GM10266 (cell line): ENCODE measurements around the gene GHITM.
A peak's percentile ranks its signal among the peaks of the same experiment; 100 is the strongest.

Source experiments
- DNase-seq: peaks from one replicate; pipeline ENCODE4 v3.0.0; 2012; ENCODE audit errors: extremely low spot score
- TF ChIP-seq, protein P1 (sequence below): IDR thresholded peaks from 2 replicates; pipeline ENCODE4 v1.5.1; 2012; ENCODE audit warnings: mild to moderate bottlenecking, low read depth; ENCODE audit not compliant: control insufficient read depth, insufficient read depth; ENCODE audit errors: missing control alignments

GHITM gene

DNA sequence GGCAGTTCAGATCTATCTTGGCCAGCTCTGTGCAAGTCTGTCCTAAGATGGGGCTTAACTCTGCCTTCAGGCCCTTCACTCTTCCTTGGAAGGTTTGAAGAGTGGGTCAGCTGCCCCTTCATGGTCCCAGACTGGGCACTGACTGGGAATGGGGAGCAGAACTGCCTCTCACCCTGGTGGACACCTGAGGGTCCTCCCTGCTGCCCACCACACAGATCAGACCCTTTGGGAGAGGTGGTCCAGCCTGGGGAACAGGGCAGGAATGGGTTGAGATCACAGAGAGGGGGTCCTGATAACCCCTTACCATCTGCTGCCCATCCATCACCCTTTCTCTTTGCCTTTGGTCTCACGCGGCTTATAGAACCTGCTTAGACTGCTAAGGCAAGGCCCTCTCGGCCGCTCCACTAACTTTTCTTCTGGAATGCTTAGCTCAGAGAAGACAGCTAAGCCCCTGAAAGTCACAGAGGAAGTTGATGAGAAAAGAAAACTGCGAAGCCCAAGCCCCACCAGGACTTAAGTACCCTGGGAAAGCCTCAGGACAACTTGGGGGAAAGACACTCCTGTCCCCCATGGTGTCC, 54.6 kb downstream of the GHITM start:
- TF ChIP-seq, protein P1, sequence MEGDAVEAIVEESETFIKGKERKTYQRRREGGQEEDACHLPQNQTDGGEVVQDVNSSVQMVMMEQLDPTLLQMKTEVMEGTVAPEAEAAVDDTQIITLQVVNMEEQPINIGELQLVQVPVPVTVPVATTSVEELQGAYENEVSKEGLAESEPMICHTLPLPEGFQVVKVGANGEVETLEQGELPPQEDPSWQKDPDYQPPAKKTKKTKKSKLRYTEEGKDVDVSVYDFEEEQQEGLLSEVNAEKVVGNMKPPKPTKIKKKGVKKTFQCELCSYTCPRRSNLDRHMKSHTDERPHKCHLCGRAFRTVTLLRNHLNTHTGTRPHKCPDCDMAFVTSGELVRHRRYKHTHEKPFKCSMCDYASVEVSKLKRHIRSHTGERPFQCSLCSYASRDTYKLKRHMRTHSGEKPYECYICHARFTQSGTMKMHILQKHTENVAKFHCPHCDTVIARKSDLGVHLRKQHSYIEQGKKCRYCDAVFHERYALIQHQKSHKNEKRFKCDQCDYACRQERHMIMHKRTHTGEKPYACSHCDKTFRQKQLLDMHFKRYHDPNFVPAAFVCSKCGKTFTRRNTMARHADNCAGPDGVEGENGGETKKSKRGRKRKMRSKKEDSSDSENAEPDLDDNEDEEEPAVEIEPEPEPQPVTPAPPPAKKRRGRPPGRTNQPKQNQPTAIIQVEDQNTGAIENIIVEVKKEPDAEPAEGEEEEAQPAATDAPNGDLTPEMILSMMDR = no peak
- DNase-seq = no peak

- peak; percentile 77 for DNase-seq
- TF ChIP-seq, protein P1 = no peak
These were observed 55.2 kb downstream of the GHITM start, which contains the start of gene CDHR1 for GRCh38 chr10:84194424-84195043. TSS of gene CDHR1 (plus strand) at chr10:84194537. CDS start at chr10:84194761, 224 bp downstream.

- no peak for DNase-seq
- TF ChIP-seq, protein P1 = no peak
These were observed 55.9 kb downstream of the GHITM start for GRCh38 chr10:84195044-84195830.

GRCh38 chr10:84196083-84196482, 56.8 kb downstream of the GHITM start:
- DNase-seq = no peak
- TF ChIP-seq, protein P1 = no peak

GRCh38 chr10:84196941-84197340, 57.6 kb downstream of the GHITM start:
- TF ChIP-seq, protein P1 = no peak
- no peak for DNase-seq

DNA sequence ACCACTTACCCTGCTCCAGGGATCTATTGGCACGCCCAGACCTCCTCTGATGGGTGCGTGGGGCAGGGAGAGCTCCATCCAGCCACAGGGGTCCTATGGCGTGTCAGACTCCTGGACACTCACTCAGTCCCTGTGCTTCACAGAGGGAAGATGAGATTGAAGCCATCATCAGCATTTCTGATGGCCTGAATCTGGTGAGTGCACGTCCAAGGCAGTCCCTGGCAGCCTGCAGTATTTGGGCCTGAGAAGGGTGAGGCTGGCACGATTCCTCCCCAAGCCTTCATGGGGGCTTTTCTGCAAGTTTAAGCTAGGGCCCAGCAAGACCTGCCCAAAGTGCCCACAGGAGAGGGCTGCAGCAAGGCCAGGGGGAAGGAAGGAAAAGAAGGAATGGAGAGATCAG, 58.3 kb downstream of the GHITM start:
- TF ChIP-seq, protein P1 = no peak
- no peak for DNase-seq
